GM13976 (cell line): Measurements from ENCODE around the gene MSRB1.
"Not testable (repeated sequence)": the region's sequence is repeated elsewhere in the genome, so short reads cannot be mapped to it uniquely, and the experiment has no call there.

Source experiments
- DNase-seq: peaks from one replicate; pipeline ENCODE4 v3.0.0; 2012; ENCODE audit warnings: low spot score
- in situ Hi-C: fragments of 300-500 bp; cut with MboI; formaldehyde crosslinking; loops from one replicate; pipeline ENCODE4 v1.12.0; 2022; ENCODE audit warnings: low sequenced_read_pairs, mixed read lengths, inconsistent platforms; ENCODE audit not compliant: unreplicated experiment
- TF ChIP-seq, protein P1 (sequence below): IDR thresholded peaks from 2 replicates; pipeline ENCODE4 v1.5.1; 2012; ENCODE audit warnings: borderline replicate concordance, mild to moderate bottlenecking; ENCODE audit not compliant: insufficient read depth; ENCODE audit errors: extremely low read depth, missing control alignments, control extremely low read depth

The MSRB1 gene

DNA sequence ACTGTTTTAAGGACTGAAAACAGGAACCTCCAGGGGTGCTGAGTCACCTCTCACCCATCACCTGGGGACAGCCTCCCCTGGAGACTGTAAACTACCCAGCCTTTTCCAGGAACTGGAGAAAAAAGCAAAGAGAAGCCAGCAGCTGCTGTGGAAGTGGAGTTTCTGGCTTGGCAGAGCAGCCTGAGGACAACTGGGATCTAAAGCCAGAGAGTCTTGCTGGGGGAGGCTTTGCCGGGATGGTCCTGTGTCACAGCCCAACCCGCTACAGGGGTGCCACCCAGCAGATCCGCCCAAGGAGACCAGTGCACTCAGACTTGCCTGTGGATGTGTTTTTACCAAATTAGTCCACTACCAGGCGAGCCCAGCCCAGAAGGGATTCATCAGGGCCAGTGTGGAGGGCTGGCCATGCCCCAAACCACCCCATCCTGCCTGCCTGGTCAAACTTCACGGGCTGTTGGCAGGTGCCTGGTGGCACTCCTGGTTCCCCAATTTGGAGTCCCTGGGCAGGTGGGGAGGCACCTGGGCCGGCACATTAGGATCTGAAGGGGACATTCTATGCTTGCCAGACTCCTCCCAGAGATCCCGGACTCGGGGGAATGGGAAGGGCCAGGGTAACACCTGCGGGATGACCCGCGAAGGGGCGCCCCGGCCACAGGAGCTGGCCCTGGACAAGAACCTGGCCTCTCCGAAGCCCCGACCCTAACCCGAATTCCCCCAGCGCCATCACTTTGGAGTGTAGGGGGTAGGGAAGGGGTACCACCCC is 771 bp downstream of the MSRB1 start:
- in situ Hi-C loops = no loop called here
- TF ChIP-seq, protein P1, sequence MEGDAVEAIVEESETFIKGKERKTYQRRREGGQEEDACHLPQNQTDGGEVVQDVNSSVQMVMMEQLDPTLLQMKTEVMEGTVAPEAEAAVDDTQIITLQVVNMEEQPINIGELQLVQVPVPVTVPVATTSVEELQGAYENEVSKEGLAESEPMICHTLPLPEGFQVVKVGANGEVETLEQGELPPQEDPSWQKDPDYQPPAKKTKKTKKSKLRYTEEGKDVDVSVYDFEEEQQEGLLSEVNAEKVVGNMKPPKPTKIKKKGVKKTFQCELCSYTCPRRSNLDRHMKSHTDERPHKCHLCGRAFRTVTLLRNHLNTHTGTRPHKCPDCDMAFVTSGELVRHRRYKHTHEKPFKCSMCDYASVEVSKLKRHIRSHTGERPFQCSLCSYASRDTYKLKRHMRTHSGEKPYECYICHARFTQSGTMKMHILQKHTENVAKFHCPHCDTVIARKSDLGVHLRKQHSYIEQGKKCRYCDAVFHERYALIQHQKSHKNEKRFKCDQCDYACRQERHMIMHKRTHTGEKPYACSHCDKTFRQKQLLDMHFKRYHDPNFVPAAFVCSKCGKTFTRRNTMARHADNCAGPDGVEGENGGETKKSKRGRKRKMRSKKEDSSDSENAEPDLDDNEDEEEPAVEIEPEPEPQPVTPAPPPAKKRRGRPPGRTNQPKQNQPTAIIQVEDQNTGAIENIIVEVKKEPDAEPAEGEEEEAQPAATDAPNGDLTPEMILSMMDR = no peak
- DNase-seq = no peak

DNA sequence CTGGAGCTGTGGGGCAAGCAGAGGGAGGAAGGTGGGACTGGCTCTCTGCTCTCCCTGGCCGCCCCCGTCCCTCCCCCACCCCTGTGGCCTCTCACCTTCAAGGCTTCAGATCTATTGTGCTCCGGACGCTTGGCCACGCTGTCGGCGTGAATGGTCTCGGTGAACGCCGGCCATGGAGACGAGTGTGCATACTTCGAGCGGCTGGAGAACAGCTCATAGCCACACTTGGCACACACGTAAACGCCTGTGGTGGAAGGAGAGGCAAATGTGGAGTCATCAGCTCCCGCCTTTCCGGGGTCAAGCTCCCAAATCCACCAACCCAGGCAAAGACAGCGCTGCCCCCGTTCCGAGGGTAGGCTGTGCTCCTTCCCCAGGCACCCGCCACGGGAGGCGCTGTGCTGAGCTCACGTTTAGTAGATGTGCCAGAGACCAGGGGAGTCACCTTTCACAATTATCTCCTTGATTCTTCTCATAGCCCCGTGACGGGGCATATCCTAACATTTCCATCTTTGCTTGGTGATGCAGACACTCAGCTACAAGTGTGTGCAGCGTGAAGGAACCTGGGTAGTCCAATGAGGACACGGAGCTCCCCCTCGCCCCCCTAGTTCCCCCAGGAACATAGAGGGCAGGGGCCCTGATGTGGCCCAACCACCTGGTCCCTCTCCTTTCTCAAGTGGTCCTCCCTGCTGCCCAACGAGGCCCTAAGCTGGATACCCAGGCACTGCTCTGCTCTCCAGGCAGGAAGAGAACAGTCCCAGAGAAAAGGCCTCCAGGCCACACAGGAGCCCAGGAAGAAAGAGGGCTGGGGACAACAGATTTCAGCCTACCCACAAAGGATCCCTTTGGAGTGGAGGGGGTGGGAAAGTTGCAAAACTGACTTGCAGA is 1.6 kb downstream of the MSRB1 start:
- DNase-seq = no peak
- TF ChIP-seq, protein P1 = no peak
- in situ Hi-C loops = no loop called here

DNA sequence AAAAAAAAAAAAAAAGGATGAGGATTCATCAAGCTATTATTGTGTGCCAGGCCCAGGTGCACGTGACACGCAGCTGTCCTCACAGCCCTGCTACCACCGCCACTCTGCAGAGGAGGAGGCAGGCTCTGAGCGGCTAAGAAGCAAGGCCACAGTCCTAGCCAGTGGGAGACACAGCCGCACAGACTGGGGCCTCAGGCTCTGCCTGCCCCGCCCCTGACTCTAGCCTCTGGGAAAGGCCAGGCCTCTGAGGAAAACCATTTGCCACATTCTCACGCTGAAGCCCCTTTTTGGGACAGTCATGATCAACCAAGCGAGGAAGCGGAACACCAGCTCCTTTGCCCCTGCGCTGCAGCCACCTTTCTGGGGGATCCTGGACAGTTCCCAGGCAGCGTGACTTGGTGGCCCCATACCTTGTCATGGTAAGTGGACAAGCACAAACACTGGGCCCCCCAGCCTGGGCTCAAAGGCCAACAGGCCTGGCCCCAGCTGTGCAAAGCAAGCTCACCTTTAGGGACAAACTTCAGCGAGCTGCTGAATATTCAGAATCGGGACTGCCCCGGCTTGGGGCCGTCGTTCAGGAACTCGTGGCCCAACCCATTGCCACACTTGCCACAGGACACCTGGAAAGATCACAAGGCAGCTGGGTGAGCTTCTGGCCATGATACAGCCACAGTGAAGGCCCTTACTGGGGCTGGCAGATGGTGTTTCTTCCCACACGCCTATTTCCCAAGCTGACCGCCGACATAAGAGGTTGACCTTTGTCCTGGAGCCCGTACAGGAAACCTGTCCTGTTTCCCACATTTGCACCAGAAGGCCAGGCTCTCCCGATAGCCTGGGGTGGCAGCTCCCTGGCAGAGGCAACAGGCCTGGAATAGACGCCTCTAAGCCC is 2.5 kb downstream of the MSRB1 start:
- no peak for DNase-seq

DNA sequence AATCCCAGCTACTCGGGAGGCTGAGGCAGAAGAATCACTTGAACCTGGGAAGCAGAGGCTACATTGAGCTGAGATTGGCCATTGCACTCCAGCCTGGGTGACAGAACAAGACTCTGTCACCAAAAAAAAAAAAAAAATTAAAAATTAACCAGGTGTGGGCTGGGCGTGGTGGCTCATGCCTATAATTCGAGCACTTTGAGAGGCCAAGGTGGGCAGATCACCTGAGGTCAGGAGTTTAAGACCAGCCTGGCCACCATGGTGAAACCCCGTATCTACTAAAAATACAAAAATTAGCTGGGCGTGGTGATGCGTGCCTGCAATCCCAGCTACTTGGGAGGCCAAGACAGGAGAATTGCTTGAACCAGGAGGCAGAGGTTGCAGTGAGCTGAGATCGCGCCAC is 3.2 kb downstream of the MSRB1 start:
- DNase-seq = not testable (repeated sequence)
- in situ Hi-C loops = loop anchor here (10.0 kb wide), 1 partner anchor 75 kb away; no protein-coding TSS in a partner anchor

More for the DNA sequence above, 2.5 kb downstream of the MSRB1 start:
- TF ChIP-seq, protein P1 = no peak
- in situ Hi-C loops = no loop called here

DNA sequence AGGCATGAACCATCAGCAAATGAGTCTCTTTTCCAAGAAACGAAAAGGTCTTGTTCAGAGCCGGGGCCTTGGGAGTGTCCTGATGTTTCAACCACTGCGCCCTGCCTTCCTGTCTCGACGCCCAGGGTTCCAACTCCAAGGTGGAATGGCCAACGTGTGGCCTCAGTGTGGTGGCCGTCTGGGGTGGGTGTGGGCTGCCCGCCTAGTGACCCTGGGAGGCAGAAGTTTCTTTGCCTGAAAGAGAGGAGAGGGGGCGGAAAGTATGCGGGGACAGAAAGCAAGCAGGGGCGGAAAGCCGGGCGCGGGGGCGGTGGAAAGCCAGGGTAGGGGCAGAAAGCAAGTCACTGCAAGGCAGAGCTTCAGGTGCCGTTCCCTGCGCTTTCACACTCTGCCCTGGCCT is 4.1 kb downstream of the MSRB1 start:
- DNase-seq = no peak
- TF ChIP-seq, protein P1 = no peak
- in situ Hi-C loops = loop anchor here (10.0 kb wide), 1 partner anchor 74 kb away; no protein-coding TSS in a partner anchor

DNA sequence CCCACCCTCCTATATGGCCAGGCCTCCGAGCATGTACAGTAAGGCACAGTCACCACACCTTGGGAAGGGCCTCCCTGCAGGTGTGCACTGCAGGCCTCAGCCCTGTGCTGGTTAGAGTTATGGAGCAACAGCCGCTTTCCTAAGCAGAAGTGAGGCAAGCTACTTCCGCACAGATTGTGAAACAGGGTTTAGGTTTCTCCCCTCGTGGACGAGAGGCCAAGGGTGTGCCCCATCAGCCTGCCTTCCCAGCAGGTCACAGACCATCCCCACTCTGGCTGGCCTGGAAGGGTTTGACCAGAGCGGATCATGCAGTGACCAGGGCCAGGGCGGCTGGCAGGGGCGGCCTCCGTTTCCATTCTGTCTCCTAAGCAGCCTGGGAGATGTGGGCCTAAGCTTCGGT is 4.7 kb downstream of the MSRB1 start:
- TF ChIP-seq, protein P1 = no peak
- in situ Hi-C loops = loop anchor here (10.0 kb wide), 1 partner anchor 74 kb away; no protein-coding TSS in a partner anchor

More for the DNA sequence above, 4.7 kb downstream of the MSRB1 start:
- DNase-seq = no peak
